Brain microvascular endothelial cell (primary cell): Measurements from ENCODE around the gene CSNK1D.
"Not testable (repeated sequence)": the region's sequence is repeated elsewhere in the genome, so short reads cannot be mapped to it uniquely, and the experiment has no call there.

Experiments used
- DNase-seq: peaks from one replicate; pipeline ENCODE4 v3.0.0-alpha.2; 2020
- H3K27ac ChIP-seq: fragments of 250-450 bp; sonication (Bioruptor Pico); 2 replicates; pipeline ENCODE4 v1.5.1; 2020; ENCODE audit warnings: mild to moderate bottlenecking, moderate library complexity
- H3K27me3 ChIP-seq: fragments of 250-450 bp; sonication (Bioruptor Pico); replicated peaks from 2 replicates; pipeline ENCODE4 v1.5.1; 2020; ENCODE audit warnings: mild to moderate bottlenecking
- H3K36me3 ChIP-seq: fragments of 250-450 bp; sonication (Bioruptor Pico); replicated peaks from 2 replicates; pipeline ENCODE4 v1.5.1; 2020; ENCODE audit warnings: mild to moderate bottlenecking
- H3K4me3 ChIP-seq: 2 replicates; pipeline ENCODE4 v1.5.1; 2011; ENCODE audit warnings: low read depth, mild to moderate bottlenecking, control low read depth, low read length, moderate library complexity
- in situ Hi-C: cut with HindIII; loops from 2 replicates; pipeline ENCODE4 v1.10.0; 2017; ENCODE audit warnings: low sequenced_read_pairs, low pct_ligation_motif_present
- TF ChIP-seq, protein P1 (sequence below): IDR thresholded peaks from 2 replicates; pipeline ENCODE4 v1.5.1; 2011; ENCODE audit warnings: low read depth, mild to moderate bottlenecking, moderate library complexity, low read length, control low read depth, inconsistent platforms; ENCODE audit errors: missing control alignments

Gene CSNK1D

GRCh38 chr17:82194765-82195164, 78.7 kb downstream of the CSNK1D start:
- TF ChIP-seq, protein P1, sequence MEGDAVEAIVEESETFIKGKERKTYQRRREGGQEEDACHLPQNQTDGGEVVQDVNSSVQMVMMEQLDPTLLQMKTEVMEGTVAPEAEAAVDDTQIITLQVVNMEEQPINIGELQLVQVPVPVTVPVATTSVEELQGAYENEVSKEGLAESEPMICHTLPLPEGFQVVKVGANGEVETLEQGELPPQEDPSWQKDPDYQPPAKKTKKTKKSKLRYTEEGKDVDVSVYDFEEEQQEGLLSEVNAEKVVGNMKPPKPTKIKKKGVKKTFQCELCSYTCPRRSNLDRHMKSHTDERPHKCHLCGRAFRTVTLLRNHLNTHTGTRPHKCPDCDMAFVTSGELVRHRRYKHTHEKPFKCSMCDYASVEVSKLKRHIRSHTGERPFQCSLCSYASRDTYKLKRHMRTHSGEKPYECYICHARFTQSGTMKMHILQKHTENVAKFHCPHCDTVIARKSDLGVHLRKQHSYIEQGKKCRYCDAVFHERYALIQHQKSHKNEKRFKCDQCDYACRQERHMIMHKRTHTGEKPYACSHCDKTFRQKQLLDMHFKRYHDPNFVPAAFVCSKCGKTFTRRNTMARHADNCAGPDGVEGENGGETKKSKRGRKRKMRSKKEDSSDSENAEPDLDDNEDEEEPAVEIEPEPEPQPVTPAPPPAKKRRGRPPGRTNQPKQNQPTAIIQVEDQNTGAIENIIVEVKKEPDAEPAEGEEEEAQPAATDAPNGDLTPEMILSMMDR: no peak
- DNase-seq: no peak
- Histone ChIP-seq H3K4me3 (no peak overlapping the region), H3K27me3 (no peaks in the 10 kb centered on the region), H3K27ac (no peak overlapping the region), H3K36me3 (peaks cover 30% of the 10 kb centered on the region)
- in situ Hi-C loops: no loop called here

- H3K27me3 ChIP-seq: no peaks in the 10 kb centered on the region
- DNase-seq: no peak
- H3K4me3 ChIP-seq: no peak overlapping the region
- peaks cover 30% of the 10 kb centered on the region for H3K36me3 ChIP-seq
- in situ Hi-C loops: no loop called here
- TF ChIP-seq, protein P1: no peak
- no peak overlapping the region for H3K27ac ChIP-seq
These were observed 79.8 kb downstream of the CSNK1D start for GRCh38 chr17:82193520-82194220.

- peaks cover 29% of the 10 kb centered on the region for H3K36me3 ChIP-seq
- H3K27me3 ChIP-seq, in situ Hi-C loops, DNase-seq, H3K4me3 ChIP-seq, H3K27ac ChIP-seq: not testable (repeated sequence)
These were observed 80.5 kb downstream of the CSNK1D start for GRCh38 chr17:82193050-82193449.
